K562 (cell line): ENCODE measurements around the gene IMMP2L. TPM values are rescaled to one million over a fixed set of nuclear protein-coding genes. Genes with fewer than 3 reads are reported as not detected.

Experiments
- ARNT ChIP-seq, 2 experiments: fragments of 450-650 bp; IDR thresholded peaks; 2 replicates each; pipeline ENCODE4 v1.6.1; 2016; ENCODE audit warnings: mild to moderate bottlenecking in 1 of 2
- BRF1 ChIP-seq: IDR thresholded peaks from 3 replicates; pipeline ENCODE4 v1.6.1; 2011; ENCODE audit warnings: borderline replicate concordance, mild to moderate bottlenecking; ENCODE audit not compliant: insufficient read length; ENCODE audit errors: extremely low read depth
- CBX8 ChIP-seq: fragments of 200-600 bp; sonication (generic); IDR thresholded peaks from 2 replicates; pipeline ENCODE4 v1.6.1; 2012; ENCODE audit warnings: borderline replicate concordance, mixed run types, low read depth, mild to moderate bottlenecking, moderate library complexity, mixed read lengths, low read length, control low read depth, inconsistent platforms; ENCODE audit not compliant: poor library complexity, severe bottlenecking; ENCODE audit errors: extremely low read depth
- CHAMP1 ChIP-seq: fragments of 450-650 bp; IDR thresholded peaks from 2 replicates; pipeline ENCODE4 v1.6.1; 2016; ENCODE audit warnings: mild to moderate bottlenecking
- IRF2 ChIP-seq: sonication (generic); formaldehyde crosslinking; IDR thresholded peaks from 2 replicates; pipeline ENCODE4 v1.8.1; 2022; ENCODE audit warnings: mild to moderate bottlenecking, missing genetic modification reagents
- KHSRP ChIP-seq: fragments of 450-650 bp; IDR thresholded peaks from 2 replicates; pipeline ENCODE4 v1.6.1; 2017
- MNT ChIP-seq, 2 experiments: fragments of 450-650 bp; conservative IDR thresholded peaks; 2 replicates each; pipeline ENCODE4 v1.6.1; 2017; ENCODE audit warnings: mild to moderate bottlenecking in 2 of 2, moderate library complexity in 2 of 2
- NFE2 ChIP-seq: IDR thresholded peaks from 2 replicates; pipeline ENCODE4 v1.6.1; 2014; ENCODE audit warnings: antibody characterized with exemption, low read depth
- NFYB ChIP-seq: IDR thresholded peaks from 2 replicates; pipeline ENCODE4 v1.6.1; 2011; ENCODE audit warnings: mild to moderate bottlenecking, moderate library complexity; ENCODE audit not compliant: insufficient read length; ENCODE audit errors: extremely low read depth
- PTRF ChIP-seq: fragments of 450-650 bp; IDR thresholded peaks from 2 replicates; pipeline ENCODE4 v1.6.1; 2016; ENCODE audit warnings: mild to moderate bottlenecking, missing genetic modification characterization, missing compliant biosample characterization
- PURB ChIP-seq: sonication (generic); formaldehyde crosslinking; IDR thresholded peaks from 2 replicates; pipeline ENCODE4 v1.9.0; 2021; ENCODE audit warnings: low read depth, mild to moderate bottlenecking, missing genetic modification reagents
- SIN3B ChIP-seq: fragments of 450-650 bp; IDR thresholded peaks from 2 replicates; pipeline ENCODE4 v1.6.1; 2017; ENCODE audit warnings: low read depth, mild to moderate bottlenecking, moderate library complexity
- TBL1XR1 ChIP-seq, 2 experiments: IDR thresholded peaks; 2 replicates each; pipeline ENCODE4 v1.6.1; 2012; ENCODE audit warnings: improper control_type of control experiment in 2 of 2, low read length in 2 of 2, mild to moderate bottlenecking in 1 of 2
- TFAM ChIP-seq: fragments of 250-450 bp; sonication (Bioruptor Pico); conservative IDR thresholded peaks from 2 replicates; pipeline ENCODE4 v1.5.0; 2021; ENCODE audit warnings: mild to moderate bottlenecking, moderate library complexity
- ZFP91 ChIP-seq: sonication (generic); formaldehyde crosslinking; IDR thresholded peaks from 2 replicates; pipeline ENCODE4 v1.8.0; 2022; ENCODE audit warnings: mild to moderate bottlenecking, missing genetic modification reagents
- ZMIZ1 ChIP-seq, 2 experiments: fragments of 150-350 bp in 1 of 2; IDR thresholded peaks; 2 replicates each; pipeline ENCODE4 v1.6.1; 2012 to 2016; ENCODE audit warnings: low read depth in 2 of 2, low read length in 2 of 2, mild to moderate bottlenecking in 1 of 2, moderate library complexity in 1 of 2
- ZNF143 ChIP-seq: sonication (generic); formaldehyde crosslinking; IDR thresholded peaks from 2 replicates; pipeline ENCODE4 v1.9.0; 2022; ENCODE audit warnings: mild to moderate bottlenecking, missing genetic modification reagents
- ZNF232 ChIP-seq: sonication (generic); formaldehyde crosslinking; IDR thresholded peaks from 2 replicates; pipeline ENCODE4 v1.8.0; 2022; ENCODE audit warnings: mild to moderate bottlenecking, missing genetic modification reagents
- ZNF263 ChIP-seq: sonication (generic); formaldehyde crosslinking; IDR thresholded peaks from 2 replicates; pipeline ENCODE4 v1.8.0; 2022; ENCODE audit warnings: mild to moderate bottlenecking, missing genetic modification reagents, borderline replicate concordance
- polyA plus RNA-seq, 8 experiments: library from polyadenylated mRNA; depleted of rRNA in 4 of 8; stranded (reverse) in 5 of 8; unstranded in 3 of 8; fragments of >200 nt; fragmentation: Nextera tagmentation in 2 of 8; fragmentation: Illumina TruSeq in 1 of 8; extraction: Ambion mirVana in 2 of 8; extraction: Trizol in 1 of 8; gene quantifications; 2 replicates each; pipeline versions ENCODE4 v1.2.1 to v1.2.3, GENCODE V29; 2011 to 2014; ENCODE audit warnings: inconsistent platforms in 1 of 8, missing spikeins in 1 of 8
- total RNA-seq, 7 experiments: library from RNA; depleted of rRNA in 6 of 7; stranded (reverse); fragments of >200 nt in 6 of 7; fragmentation: Illumina TruSeq in 2 of 7; extraction: Trizol in 2 of 7; gene quantifications; 2 replicates each; pipeline versions ENCODE4 v1.2.1 to v1.2.3, GENCODE V29; 2011 to 2021; ENCODE audit warnings: low replicate concordance in 1 of 7

The IMMP2L gene
- total and polyA plus RNA-seq, 9 of the 15 experiments (the other 6 are each of a cell fraction or from before 2014, with no cell fraction given) = 29.7 to 116 (median 53.0) TPM

GRCh38 chr7:111486472-111487142 lies 75.7 kb downstream of the IMMP2L start (continued):
- TF ChIP-seq CBX8 (no peak), ZFP91 (no peak), CHAMP1 (peak; percentile 91), TFAM (no peak), MNT (conservative IDR thresholded peaks at IDR 0.05) (peak in 1 of 2 experiments; percentile 17; a peak in 1 of 4 replicates), ZNF143 (CRISPR knock-in tag) (no peak), PTRF (tag) (no peak), ARNT (IDR thresholded peaks at IDR 0.05) (peak; percentile 67 to 94; a peak in 2 of 4 replicates), BRF1 (no peak), TBL1XR1 (IDR thresholded peaks at IDR 0.05; ENCODE audit: low read length in 2 of 2) (no peak), PURB (no peak), ZMIZ1 (IDR thresholded peaks at IDR 0.05; ENCODE audit: low read depth in 2 of 2, low read length in 2 of 2) (no peak), ZNF263 (no peak), ZNF232 (no peak), NFE2 (no peak), IRF2 (no peak), SIN3B (no peak), NFYB (no peak), KHSRP (no peak)
